A549 treated with Hydrocortisone at 1 μM for 4 hours (cell line): ENCODE data around the gene COL6A3. TPM values are rescaled to one million over a fixed set of nuclear protein-coding genes. Genes with fewer than 3 reads are reported as not detected.

Experiments
- total RNA-seq: library from RNA; stranded (reverse); fragments of 200-300 nt; extraction: Qiagen RNA extraction; gene quantifications from 5 replicates; pipeline ENCODE4 v1.2.3, GENCODE V29; 2022

Gene COL6A3
- total RNA-seq: 0.14 to 0.43 TPM (median 0.36 TPM) in 5 replicates

GRCh38 chr2:237413777-237414661 lies at the start of gene COL6A3:
TSS of gene COL6A3 (minus strand) at chr2:237414164. CDS start at chr2:237396817, 17,347 bp downstream.

Other genes starting within 250 kb of the COL6A3 start
- gene MLPH, start 73.1 kb upstream of the COL6A3 start, total RNA-seq: 270 to 331 TPM (median 308 TPM) in 5 replicates
- not detected in 5 replicates for gene PRLH, start 152.4 kb upstream of the COL6A3 start, total RNA-seq
- gene RAB17, start 176.6 kb upstream of the COL6A3 start, total RNA-seq: 0.25 to 0.85 TPM (median 0.41 TPM) in 5 replicates
- gene LRRFIP1, start 213.4 kb upstream of the COL6A3 start, total RNA-seq: 67.5 to 115 TPM (median 85.7 TPM) in 5 replicates